Effector memory CD4-positive, alpha-beta T cell (primary cell): ENCODE data around the gene PDE4D.

Source experiments
- DNase-seq, 3 donors: peaks; one replicate each; pipeline ENCODE4 v3.0.0-alpha.2; 2020
- H3K27ac ChIP-seq: 2 replicates; pipeline ENCODE4 v1.7.0; 2013; ENCODE audit warnings: mild to moderate bottlenecking, low read length, moderate library complexity; ENCODE audit not compliant: insufficient read depth, poor library complexity, severe bottlenecking
- H3K27me3 ChIP-seq: replicated peaks from 2 replicates; pipeline ENCODE4 v1.7.0; 2013; ENCODE audit warnings: mild to moderate bottlenecking, low read length; ENCODE audit not compliant: insufficient read depth, control insufficient read depth, poor library complexity, severe bottlenecking
- H3K36me3 ChIP-seq: 2 replicates; pipeline ENCODE4 v1.7.0; 2013; ENCODE audit warnings: mild to moderate bottlenecking, low read length, moderate library complexity; ENCODE audit not compliant: control insufficient read depth, insufficient read depth
- H3K4me1 ChIP-seq: 2 replicates; pipeline ENCODE4 v1.7.0; 2013; ENCODE audit warnings: low read length, mild to moderate bottlenecking; ENCODE audit not compliant: control insufficient read depth, insufficient read depth, poor library complexity, severe bottlenecking
- H3K4me3 ChIP-seq: 2 replicates; pipeline ENCODE4 v1.7.0; 2013; ENCODE audit warnings: low read length, low read depth, mild to moderate bottlenecking; ENCODE audit not compliant: insufficient read depth, poor library complexity, severe bottlenecking
- H3K9me3 ChIP-seq: 2 replicates; pipeline ENCODE4 v1.7.0; 2013; ENCODE audit warnings: mild to moderate bottlenecking, low read length, moderate library complexity; ENCODE audit not compliant: control insufficient read depth

PDE4D gene

DNA sequence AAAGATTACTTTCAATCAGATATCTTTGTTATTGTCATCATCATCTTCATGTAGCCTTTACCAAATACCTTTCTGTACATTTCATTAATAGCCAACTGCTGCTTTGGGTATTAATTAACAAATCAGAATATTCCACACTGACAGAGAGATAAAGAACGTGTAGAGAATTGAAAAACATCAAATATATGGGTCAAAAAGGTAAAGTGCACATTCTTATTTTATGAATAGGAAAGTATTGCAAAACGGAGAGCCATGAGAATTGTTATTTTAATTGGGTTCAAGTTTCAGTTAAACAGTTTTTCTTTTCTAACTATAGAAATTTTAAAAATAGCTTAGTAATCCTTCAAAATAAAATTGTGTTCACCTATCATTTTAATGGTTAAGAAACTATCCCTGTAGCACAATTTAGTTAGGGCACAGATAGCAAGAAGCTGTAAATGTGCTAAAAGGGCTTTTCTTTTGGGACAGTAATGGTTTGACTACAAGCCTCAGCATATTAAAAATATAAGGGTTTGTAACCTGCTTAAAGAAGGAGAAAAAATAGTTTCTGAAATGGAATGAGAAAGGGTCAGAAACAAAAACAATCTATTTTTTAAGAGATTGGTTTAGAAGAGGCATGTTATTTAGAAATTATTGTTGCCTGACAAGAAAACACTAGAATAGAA lies 62.9 kb downstream of the PDE4D start:
- Histone ChIP-seq H3K4me1 (no peaks in the 10 kb centered on the region), H3K9me3 (no peaks in the 10 kb centered on the region), H3K27me3 (no peaks in the 10 kb centered on the region), H3K36me3 (no peaks in the 10 kb centered on the region), H3K27ac (no peak overlapping the region), H3K4me3 (no peak overlapping the region)
- no peak for DNase-seq

DNA sequence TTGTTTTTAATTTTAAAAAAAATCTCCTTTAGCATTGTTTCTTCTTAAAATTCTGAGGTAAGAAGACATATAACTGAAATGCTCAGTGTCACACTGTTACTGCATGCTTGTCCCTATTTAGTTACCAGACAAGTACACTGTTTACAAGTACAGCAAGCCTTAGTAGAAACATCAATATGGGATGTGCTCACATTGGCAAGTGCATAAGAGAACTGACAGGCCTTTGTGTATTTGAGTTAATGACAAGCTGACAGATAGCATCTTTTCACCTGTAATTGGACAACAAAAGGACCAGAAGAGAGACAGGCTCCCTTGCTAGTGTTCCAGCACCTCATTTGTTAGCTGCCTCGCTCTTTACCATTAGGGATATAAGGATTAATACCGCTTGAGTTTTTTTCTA lies 63.6 kb downstream of the PDE4D start:
- Histone ChIP-seq H3K9me3 (no peaks in the 10 kb centered on the region), H3K4me3 (no peak overlapping the region), H3K27ac (no peak overlapping the region), H3K36me3 (no peaks in the 10 kb centered on the region), H3K4me1 (no peaks in the 10 kb centered on the region), H3K27me3 (no peaks in the 10 kb centered on the region)
- DNase-seq: no peak

GRCh38 chr5:59829386-59829785 lies 64.1 kb downstream of the PDE4D start:
- Histone ChIP-seq H3K36me3 (no peaks in the 10 kb centered on the region), H3K27me3 (no peaks in the 10 kb centered on the region), H3K4me1 (no peaks in the 10 kb centered on the region), H3K27ac (no peak overlapping the region), H3K9me3 (no peaks in the 10 kb centered on the region), H3K4me3 (no peak overlapping the region)
- DNase-seq: no peak

GRCh38 chr5:59828623-59829022 lies 64.9 kb downstream of the PDE4D start:
- H3K36me3 ChIP-seq: no peaks in the 10 kb centered on the region
- DNase-seq: no peak
- H3K9me3 ChIP-seq: no peaks in the 10 kb centered on the region
- H3K27ac ChIP-seq: no peak overlapping the region
- no peak overlapping the region for H3K4me3 ChIP-seq
- no peaks in the 10 kb centered on the region for H3K27me3 ChIP-seq
- no peaks in the 10 kb centered on the region for H3K4me1 ChIP-seq

DNA sequence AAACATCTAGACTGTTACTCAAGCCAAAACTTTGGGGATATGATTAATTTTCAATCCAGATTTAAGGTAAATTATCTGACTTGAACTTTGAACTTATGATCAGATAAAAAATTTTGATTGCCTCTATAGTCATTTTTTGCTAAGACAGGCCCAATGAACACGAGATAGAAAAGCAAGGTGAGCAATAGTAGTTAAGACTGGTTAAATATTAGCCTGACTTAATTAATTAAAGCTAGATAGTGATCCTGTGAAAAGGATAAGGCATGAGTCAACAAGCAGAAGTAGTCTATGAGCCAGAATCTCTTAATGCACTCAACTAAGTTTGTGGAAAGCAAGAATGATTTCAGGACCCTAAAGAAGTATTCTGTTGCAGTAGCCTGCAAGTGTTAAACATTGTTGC lies 66.5 kb downstream of the PDE4D start:
- Histone ChIP-seq H3K9me3 (no peaks in the 10 kb centered on the region), H3K4me1 (no peaks in the 10 kb centered on the region), H3K27ac (no peak overlapping the region), H3K27me3 (no peaks in the 10 kb centered on the region), H3K36me3 (no peaks in the 10 kb centered on the region), H3K4me3 (no peak overlapping the region)
- no peak for DNase-seq

DNA sequence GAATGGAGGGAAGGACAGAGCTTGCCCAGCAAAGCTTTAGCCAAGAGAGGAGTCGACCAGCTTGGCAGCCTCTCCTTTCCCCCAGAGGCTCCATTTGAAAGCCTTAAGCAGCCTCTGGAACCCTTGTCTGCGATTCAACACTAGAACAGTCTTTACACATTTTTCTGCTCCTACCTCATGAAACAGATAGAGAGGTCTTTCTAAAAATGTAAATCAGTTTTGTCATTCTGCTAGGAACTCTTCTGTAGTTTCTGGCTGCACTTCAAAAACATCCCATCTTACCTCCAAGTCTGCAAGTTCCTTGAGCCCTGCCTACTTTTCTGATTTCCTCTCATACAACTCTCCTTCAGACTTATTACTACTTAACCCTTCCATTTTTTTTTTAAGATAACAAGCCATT lies 70.1 kb downstream of the PDE4D start:
- DNase-seq: no peak
- Histone ChIP-seq H3K27ac (no peak overlapping the region), H3K27me3 (no peaks in the 10 kb centered on the region), H3K36me3 (no peaks in the 10 kb centered on the region), H3K4me3 (no peak overlapping the region), H3K9me3 (no peaks in the 10 kb centered on the region), H3K4me1 (no peaks in the 10 kb centered on the region)

DNA sequence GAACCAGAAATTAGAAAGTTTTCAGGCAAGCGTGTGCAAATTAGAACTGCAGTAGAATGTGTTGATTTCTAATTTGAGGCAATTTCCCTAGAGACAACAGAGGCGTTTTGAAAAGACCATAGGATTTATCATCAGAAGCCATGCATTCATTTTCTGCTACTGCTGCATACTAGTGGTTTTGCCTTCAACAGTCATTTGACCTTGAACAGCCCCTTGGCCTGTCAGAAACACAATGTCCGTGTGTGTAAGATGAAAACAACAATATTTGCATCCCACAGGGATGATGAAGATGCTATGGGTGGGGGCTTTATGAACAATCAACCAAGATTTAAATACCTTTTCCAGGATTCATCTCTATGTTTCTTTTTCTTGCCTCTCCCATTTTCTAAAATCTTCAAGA lies 73.7 kb downstream of the PDE4D start:
- no peak for DNase-seq
- Histone ChIP-seq H3K36me3 (no peaks in the 10 kb centered on the region), H3K4me1 (no peaks in the 10 kb centered on the region), H3K27ac (no peak overlapping the region), H3K27me3 (no peaks in the 10 kb centered on the region), H3K4me3 (no peak overlapping the region), H3K9me3 (no peaks in the 10 kb centered on the region)

DNA sequence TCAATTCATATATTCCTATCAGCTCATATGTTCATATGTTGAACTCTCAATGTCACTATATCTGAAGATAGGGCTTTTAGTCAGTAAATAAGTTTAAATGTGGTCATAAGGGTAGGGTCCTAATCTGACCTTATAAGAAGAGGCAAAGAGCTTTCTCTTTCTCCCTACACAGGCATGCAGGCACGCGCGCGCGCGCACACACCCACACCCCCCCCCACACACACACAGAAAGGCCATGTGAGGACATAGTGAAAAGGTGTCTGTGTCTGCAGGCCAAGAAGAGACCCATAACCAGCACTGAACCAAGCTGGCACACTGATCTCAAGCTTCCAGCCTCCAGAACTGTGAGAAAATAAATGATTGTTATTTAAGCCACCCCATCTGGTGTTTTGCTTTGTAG lies 76.0 kb downstream of the PDE4D start:
- Histone ChIP-seq H3K9me3 (no peaks in the 10 kb centered on the region), H3K27ac (no peak overlapping the region), H3K4me3 (no peak overlapping the region), H3K4me1 (no peaks in the 10 kb centered on the region), H3K27me3 (no peaks in the 10 kb centered on the region), H3K36me3 (no peaks in the 10 kb centered on the region)
- no peak for DNase-seq

- no peaks in the 10 kb centered on the region for H3K27me3 ChIP-seq
Observed at GRCh38 chr5:59816654-59817300, 76.7 kb downstream of the PDE4D start.

GRCh38 chr5:59814537-59814872 lies 79.0 kb downstream of the PDE4D start:
- no peaks in the 10 kb centered on the region for H3K9me3 ChIP-seq
- no peak for DNase-seq
- no peaks in the 10 kb centered on the region for H3K27me3 ChIP-seq
- H3K4me3 ChIP-seq: no peak overlapping the region
- no peaks in the 10 kb centered on the region for H3K36me3 ChIP-seq
- no peaks in the 10 kb centered on the region for H3K4me1 ChIP-seq
- H3K27ac ChIP-seq: no peak overlapping the region

More at GRCh38 chr5:59816654-59817300, 76.7 kb downstream of the PDE4D start:
- H3K36me3 ChIP-seq: no peaks in the 10 kb centered on the region
- H3K9me3 ChIP-seq: no peaks in the 10 kb centered on the region
- no peak overlapping the region for H3K4me3 ChIP-seq
- no peaks in the 10 kb centered on the region for H3K4me1 ChIP-seq
- no peak overlapping the region for H3K27ac ChIP-seq
- DNase-seq: no peak
